Left forelimb (tissue), 1 donor: ENCODE data around the gene HP1BP3.
A peak's percentile ranks its signal among the peaks of the same experiment; 100 is the strongest.

Experiments
- DNase-seq: peaks from one replicate; pipeline ENCODE4 v3.0.0-alpha.2; 2018; ENCODE audit warnings: low spot score

The HP1BP3 gene

GRCh38 chr1:20711285-20712214 is 75.6 kb downstream of the HP1BP3 start:
- DNase-seq: no peak

- no peak for DNase-seq
These were observed 76.4 kb downstream of the HP1BP3 start for GRCh38 chr1:20710469-20711284.

GRCh38 chr1:20709868-20710267 is 77.2 kb downstream of the HP1BP3 start:
- no peak for DNase-seq

GRCh38 chr1:20708891-20709290 is 78.2 kb downstream of the HP1BP3 start:
- DNase-seq: no peak

GRCh38 chr1:20708057-20708456 is 79.0 kb downstream of the HP1BP3 start:
- no peak for DNase-seq

- no peak for DNase-seq
These were observed 80.3 kb downstream of the HP1BP3 start for GRCh38 chr1:20706841-20707240.

- no peak for DNase-seq
These were observed 81.8 kb downstream of the HP1BP3 start for GRCh38 chr1:20705203-20705755.

GRCh38 chr1:20704390-20705202 is 82.5 kb downstream of the HP1BP3 start:
- DNase-seq: no peak

GRCh38 chr1:20703124-20703756 is 83.9 kb downstream of the HP1BP3 start:
- DNase-seq: no peak

- DNase-seq: no peak
These were observed 84.7 kb downstream of the HP1BP3 start for GRCh38 chr1:20702416-20702815.

GRCh38 chr1:20701847-20702246 is 85.3 kb downstream of the HP1BP3 start:
- DNase-seq: no peak

- no peak for DNase-seq
These were observed 85.7 kb downstream of the HP1BP3 start for GRCh38 chr1:20701446-20701845.

GRCh38 chr1:20700636-20701215 is 86.4 kb downstream of the HP1BP3 start:
- DNase-seq: no peak

GRCh38 chr1:20699558-20699957 is 87.5 kb downstream of the HP1BP3 start:
- no peak for DNase-seq

GRCh38 chr1:20698195-20698910 is 88.8 kb downstream of the HP1BP3 start:
- no peak for DNase-seq

GRCh38 chr1:20697563-20697962 is 89.5 kb downstream of the HP1BP3 start:
- DNase-seq: no peak

- DNase-seq: peak; percentile 88
These were observed 90.4 kb downstream of the HP1BP3 start for GRCh38 chr1:20696397-20697333.

GRCh38 chr1:20695515-20695914 is 91.6 kb downstream of the HP1BP3 start:
- no peak for DNase-seq

GRCh38 chr1:20693623-20694022 is 93.5 kb downstream of the HP1BP3 start:
- DNase-seq: no peak
